ENCODE results near the gene OPCML. TPM values are rescaled to one million over a fixed set of nuclear protein-coding genes. Genes with fewer than 3 reads are reported as not detected.

The OPCML gene
- total and polyA plus RNA-seq, 4 donors, result under 0.01 to 0.01 TPM; not detected in 2

DNA sequence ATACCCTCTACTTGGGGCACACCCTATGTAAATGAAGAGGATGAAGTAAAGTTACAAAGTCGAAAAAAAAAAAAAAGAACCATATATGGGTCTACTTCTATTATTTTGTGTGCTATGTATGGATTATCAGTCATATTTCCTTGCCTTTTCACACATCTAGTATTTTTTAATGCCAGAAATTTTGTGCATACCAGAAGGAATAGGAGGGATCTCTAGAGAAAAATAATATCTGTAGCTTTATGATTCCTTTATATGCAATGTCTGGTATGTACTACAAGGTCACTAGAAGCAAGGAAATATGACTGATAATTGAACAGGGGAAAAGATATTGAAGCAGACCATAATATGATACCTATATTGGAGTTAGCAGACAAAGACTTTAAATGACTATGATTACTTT lies 713.4 kb downstream of the OPCML start:
- TF ChIP-seq TAF1 (conservative IDR thresholded peaks at IDR 0.05), result no peak
- TF ChIP-seq REST (IDR thresholded peaks at IDR 0.05), result no peak
- TF ChIP-seq CTCF (IDR thresholded peaks at IDR 0.05; ENCODE audit: low read depth, low read length, missing input control), result no peak
- no peak for TF ChIP-seq SP1 (IDR thresholded peaks at IDR 0.05)
- no peak for TF ChIP-seq RXRA (IDR thresholded peaks at IDR 0.05)
- TF ChIP-seq NR2F2 (IDR thresholded peaks at IDR 0.05), result no peak
- no peak for TF ChIP-seq RAD21 (IDR thresholded peaks at IDR 0.05)
- TF ChIP-seq, protein P1, sequence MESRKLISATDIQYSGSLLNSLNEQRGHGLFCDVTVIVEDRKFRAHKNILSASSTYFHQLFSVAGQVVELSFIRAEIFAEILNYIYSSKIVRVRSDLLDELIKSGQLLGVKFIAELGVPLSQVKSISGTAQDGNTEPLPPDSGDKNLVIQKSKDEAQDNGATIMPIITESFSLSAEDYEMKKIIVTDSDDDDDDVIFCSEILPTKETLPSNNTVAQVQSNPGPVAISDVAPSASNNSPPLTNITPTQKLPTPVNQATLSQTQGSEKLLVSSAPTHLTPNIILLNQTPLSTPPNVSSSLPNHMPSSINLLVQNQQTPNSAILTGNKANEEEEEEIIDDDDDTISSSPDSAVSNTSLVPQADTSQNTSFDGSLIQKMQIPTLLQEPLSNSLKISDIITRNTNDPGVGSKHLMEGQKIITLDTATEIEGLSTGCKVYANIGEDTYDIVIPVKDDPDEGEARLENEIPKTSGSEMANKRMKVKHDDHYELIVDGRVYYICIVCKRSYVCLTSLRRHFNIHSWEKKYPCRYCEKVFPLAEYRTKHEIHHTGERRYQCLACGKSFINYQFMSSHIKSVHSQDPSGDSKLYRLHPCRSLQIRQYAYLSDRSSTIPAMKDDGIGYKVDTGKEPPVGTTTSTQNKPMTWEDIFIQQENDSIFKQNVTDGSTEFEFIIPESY (IDR thresholded peaks at IDR 0.05), result no peak
- TF ChIP-seq, protein P2, sequence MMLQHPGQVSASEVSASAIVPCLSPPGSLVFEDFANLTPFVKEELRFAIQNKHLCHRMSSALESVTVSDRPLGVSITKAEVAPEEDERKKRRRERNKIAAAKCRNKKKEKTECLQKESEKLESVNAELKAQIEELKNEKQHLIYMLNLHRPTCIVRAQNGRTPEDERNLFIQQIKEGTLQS (IDR thresholded peaks at IDR 0.05), result no peak
- no peak for TF ChIP-seq GABPA (IDR thresholded peaks at IDR 0.05 in 1 of 2, conservative IDR thresholded peaks at IDR 0.05 in 1 of 2)
- TF ChIP-seq YY1 (IDR thresholded peaks at IDR 0.05), result no peak
- no peak for TF ChIP-seq FOXA1 (IDR thresholded peaks at IDR 0.05)
- TF ChIP-seq FOXA2 (IDR thresholded peaks at IDR 0.05), result no peak
- no peak for TF ChIP-seq HNF4G (IDR thresholded peaks at IDR 0.05)
- TF ChIP-seq MAX (IDR thresholded peaks at IDR 0.05), result no peak
- H3K4me1 ChIP-seq (ENCODE audit: control insufficient read depth in 4 of 4, insufficient read depth in 4 of 4, low read length in 3 of 4), result no peaks in the 10 kb centered on the region
- no peak overlapping the region for H3K9ac ChIP-seq (ENCODE audit: low read depth in 1 of 2, low read length in 2 of 2)
- DNase-seq (ENCODE audit: low spot score), result no peak
- 65% methylated on average over 1 of the region's 1 CpG for WGBS
- no peaks in the 10 kb centered on the region for H3K36me3 ChIP-seq (ENCODE audit: control insufficient read depth in 4 of 4, insufficient read depth in 3 of 4, low read depth in 1 of 4, low read length in 3 of 4)
- peaks cover 0 to 5% (median 0%) of the 10 kb centered on the region in 4 donors for H3K27me3 ChIP-seq (ENCODE audit: control insufficient read depth in 4 of 4, insufficient read depth in 4 of 4, low read length in 3 of 4)
- no peak overlapping the region for H3K4me3 ChIP-seq (ENCODE audit: low read depth in 1 of 3, low read length in 3 of 3)
- H3K27ac ChIP-seq (ENCODE audit: low read depth in 1 of 2, low read length in 2 of 2), result no peak overlapping the region
- H3K9me3 ChIP-seq (ENCODE audit: control insufficient read depth in 4 of 4, low read length in 3 of 4), result no peaks in the 10 kb centered on the region

GRCh38 chr11:132817387-132817786 lies 714.9 kb downstream of the OPCML start:
- Histone ChIP-seq H3K4me3 (ENCODE audit: low read depth in 1 of 3, low read length in 3 of 3) (no peak overlapping the region), H3K4me1 (ENCODE audit: control insufficient read depth in 4 of 4, insufficient read depth in 4 of 4, low read length in 3 of 4) (no peaks in the 10 kb centered on the region), H3K36me3 (ENCODE audit: control insufficient read depth in 4 of 4, insufficient read depth in 3 of 4, low read depth in 1 of 4, low read length in 3 of 4) (no peaks in the 10 kb centered on the region), H3K9me3 (ENCODE audit: control insufficient read depth in 4 of 4, low read length in 3 of 4) (no peaks in the 10 kb centered on the region), H3K27me3 (ENCODE audit: control insufficient read depth in 4 of 4, insufficient read depth in 4 of 4, low read length in 3 of 4) (peaks cover 0 to 5% (median 0%) of the 10 kb centered on the region in 4 donors), H3K27ac (ENCODE audit: low read depth in 1 of 2, low read length in 2 of 2) (no peak overlapping the region), H3K9ac (ENCODE audit: low read depth in 1 of 2, low read length in 2 of 2) (no peak overlapping the region)
- 96% methylated on average over 1 of the region's 1 CpG for WGBS
- DNase-seq (ENCODE audit: low spot score), result no peak
- TF ChIP-seq TAF1 (conservative IDR thresholded peaks at IDR 0.05) (no peak), SP1 (IDR thresholded peaks at IDR 0.05) (no peak), FOXA1 (IDR thresholded peaks at IDR 0.05) (no peak), MAX (IDR thresholded peaks at IDR 0.05) (no peak), HNF4G (IDR thresholded peaks at IDR 0.05) (no peak), JUND (IDR thresholded peaks at IDR 0.05) (no peak), HNF4A (conservative IDR thresholded peaks at IDR 0.05) (no peak), RAD21 (IDR thresholded peaks at IDR 0.05) (no peak), CTCF (IDR thresholded peaks at IDR 0.05; ENCODE audit: low read depth, low read length, missing input control) (no peak), YY1 (IDR thresholded peaks at IDR 0.05) (no peak), GABPA (IDR thresholded peaks at IDR 0.05 in 1 of 2, conservative IDR thresholded peaks at IDR 0.05 in 1 of 2) (no peak), RXRA (IDR thresholded peaks at IDR 0.05) (no peak)
- TF ChIP-seq, protein P1 (IDR thresholded peaks at IDR 0.05), result no peak
